NCI-H345 (cell line): ENCODE measurements around the gene GEMIN5.
"Not testable (repeated sequence)": the region's sequence is repeated elsewhere in the genome, so short reads cannot be mapped to it uniquely, and the experiment has no call there.

Experiments
- DNase-seq: peaks from one replicate; lab custom pipeline; 2025; lab: John Stamatoyannopoulos, UW

GEMIN5 gene

GRCh38 chr5:154937718-154938466 lies at the start of gene GEMIN5:
GEMIN5 (minus strand) TSS chr5:154938211; CDS start chr5:154938133, 78 bp downstream.
- DNase-seq: peak; percentile 91

- DNase-seq: no peak
These were observed 48.1 kb upstream of the GEMIN5 start for GRCh38 chr5:154986151-154986550.

GRCh38 chr5:154984946-154985516 lies 47.0 kb upstream of the GEMIN5 start:
- no peak for DNase-seq

GRCh38 chr5:154978294-154978693 lies 40.3 kb upstream of the GEMIN5 start:
- DNase-seq: not testable (repeated sequence)

- DNase-seq: no peak
These were observed 39.4 kb upstream of the GEMIN5 start for GRCh38 chr5:154977409-154977808.

- DNase-seq: not testable (repeated sequence)
These were observed 38.1 kb upstream of the GEMIN5 start for GRCh38 chr5:154976082-154976481.

GRCh38 chr5:154972476-154973080 lies 34.6 kb upstream of the GEMIN5 start:
- DNase-seq: peak; percentile 18

GRCh38 chr5:154971501-154971900 lies 33.5 kb upstream of the GEMIN5 start:
- no peak for DNase-seq

- DNase-seq: no peak
These were observed 32.7 kb upstream of the GEMIN5 start for GRCh38 chr5:154970759-154971158.

- DNase-seq: no peak
These were observed 30.9 kb upstream of the GEMIN5 start for GRCh38 chr5:154968953-154969352.

GRCh38 chr5:154967421-154968024 lies 29.5 kb upstream of the GEMIN5 start:
- DNase-seq: no peak

GRCh38 chr5:154966874-154967273 lies 28.9 kb upstream of the GEMIN5 start:
- DNase-seq: no peak

- DNase-seq: no peak
These were observed 28.2 kb upstream of the GEMIN5 start for GRCh38 chr5:154966081-154966841.

- no peak for DNase-seq
These were observed 24.5 kb upstream of the GEMIN5 start for GRCh38 chr5:154962494-154962893.

- no peak for DNase-seq
These were observed 18.7 kb upstream of the GEMIN5 start for GRCh38 chr5:154956712-154957111.

- no peak for DNase-seq
These were observed 11.8 kb upstream of the GEMIN5 start for GRCh38 chr5:154949781-154950180.

- no peak for DNase-seq
These were observed 10.3 kb upstream of the GEMIN5 start for GRCh38 chr5:154948313-154948712.

- DNase-seq: no peak
These were observed 9.8 kb upstream of the GEMIN5 start for GRCh38 chr5:154947778-154948177.

GRCh38 chr5:154945695-154946301 lies 7.8 kb upstream of the GEMIN5 start:
- DNase-seq: no peak

GRCh38 chr5:154944716-154945115 lies 6.7 kb upstream of the GEMIN5 start:
- no peak for DNase-seq

GRCh38 chr5:154943527-154943926 lies 5.5 kb upstream of the GEMIN5 start:
- no peak for DNase-seq
